ENCODE results near the gene ZSCAN26. TPM values are rescaled to one million over a fixed set of nuclear protein-coding genes. Genes with fewer than 3 reads are reported as not detected.
A peak's percentile ranks its signal among the peaks of the same experiment; 100 is the strongest.

ZSCAN26 gene
- total RNA-seq, 1 experiment from 2014 or later = 9.0 TPM

DNA sequence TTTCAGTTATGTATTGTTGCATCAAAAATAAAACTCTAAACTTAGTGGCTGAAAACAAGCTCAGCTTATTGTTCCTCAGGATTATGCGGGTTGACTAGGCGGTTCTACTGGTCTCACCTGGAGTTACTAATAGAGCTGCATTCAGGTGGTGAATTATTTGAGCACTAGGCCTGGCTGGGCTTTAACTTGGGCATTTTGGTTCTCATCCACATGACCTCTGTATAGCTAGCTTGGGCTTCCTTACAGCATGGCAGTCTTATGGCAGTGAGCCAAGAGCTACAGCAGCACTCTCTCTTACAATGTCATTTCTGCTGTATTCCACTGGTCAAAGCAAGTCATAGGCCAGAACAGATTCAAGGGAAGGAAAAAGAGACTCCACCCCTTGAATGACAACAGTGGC, 16.0 kb downstream of the ZSCAN26 start:
- Histone ChIP-seq H3K79me2 (ENCODE audit: insufficient read depth, low read length) (no peaks in the 10 kb centered on the region; the same call in 1 of the 2 replicates), H4K20me1 (ENCODE audit: control insufficient read depth, insufficient read depth, insufficient read length) (no peaks in the 10 kb centered on the region), H2BK5ac (ENCODE audit: insufficient read length, low read length) (no peak overlapping the region), H4K91ac (ENCODE audit: insufficient read length, low read depth, low read length) (no peak overlapping the region), H2BK15ac (ENCODE audit: low read depth, low read length) (no peak overlapping the region), H2BK12ac (ENCODE audit: insufficient read length, low read depth, low read length) (no peak overlapping the region), H3K23ac (ENCODE audit: insufficient read length, low read depth, low read length) (no peak overlapping the region), H3K18ac (ENCODE audit: insufficient read length, low read depth, low read length) (no peak overlapping the region), H4K8ac (replicated peaks; ENCODE audit: insufficient read length, low read depth, low read length) (no peak overlapping the region), H4K5ac (ENCODE audit: insufficient read length, low read depth, low read length) (no peak overlapping the region), H3K4me2 (ENCODE audit: insufficient read depth, insufficient read length, low read length) (no peak overlapping the region), H3K79me1 (ENCODE audit: insufficient read depth, low read depth, low read length, poor library complexity, severe bottlenecking) (no peaks in the 10 kb centered on the region), H2BK120ac (ENCODE audit: low read depth, low read length, poor library complexity, severe bottlenecking) (no peak overlapping the region), H2BK20ac (ENCODE audit: low read depth, low read length, poor library complexity, severe bottlenecking) (no peak overlapping the region), H3K9ac (ENCODE audit: extremely low read depth, insufficient read length, low read length) (no peak overlapping the region), H3T11ph (ENCODE audit: low read length) (no peak overlapping the region), H3K14ac (ENCODE audit: insufficient read depth, low read length) (no peak overlapping the region), H3K9me3 (ENCODE audit: control insufficient read depth, low read depth, low read length) (no peaks in the 10 kb centered on the region), H3K27me3 (ENCODE audit: insufficient read depth, low read length) (no peaks in the 10 kb centered on the region), H2AK5ac (ENCODE audit: insufficient read length, low read length) (no peak overlapping the region), H3K27ac (ENCODE audit: insufficient read length, low read depth, low read length) (no peak overlapping the region), H3K4me1 (ENCODE audit: insufficient read depth, low read length) (no peaks in the 10 kb centered on the region), H3K56ac (ENCODE audit: insufficient read length, low read depth, low read length) (no peak overlapping the region), H3K23me2 (ENCODE audit: insufficient read length, low read depth, low read length, poor library complexity, severe bottlenecking) (peaks cover 4% of the 10 kb centered on the region), H3K4ac (ENCODE audit: low read depth, low read length) (no peak overlapping the region), H2AFZ (ENCODE audit: low read length) (no peak overlapping the region)
- Mint-ChIP-seq H3K4me3 (peak overlapping the region; percentile 95 to 97; a peak in 4 of 5 replicates), H3K27me3 (ENCODE audit: low read depth) (peaks cover 1% of the 10 kb centered on the region; the same call in 1 of the 2 replicates), H3K4me1 (peaks cover 13% of the 10 kb centered on the region in 2 experiments), H3K9me3 (no peaks in the 10 kb centered on the region), H3K36me3 (ENCODE audit: insufficient read depth in 1 of 3, low read depth in 3 of 3) (peaks cover 8 to 40% (median 39%) of the 10 kb centered on the region in 3 experiments; a peak in 6 of 7 replicates), H3K27ac (no peak overlapping the region)
- no peak for DNase-seq
- WGBS (ENCODE audit: extremely low coverage, insufficient read length, low lambda C conversion rate) = no CpG with 5 or more reads among the region's 2 CpGs
- no peak for TF ChIP-seq CTCF (conservative IDR thresholded peaks at IDR 0.05)
